ENCODE measurements around the gene GPR161. TPM values are rescaled to one million over a fixed set of nuclear protein-coding genes. Genes with fewer than 3 reads are reported as not detected.

Gene GPR161
- total RNA-seq, 6 experiments from 2014 or later, result 9.3 to 14.5 (median 13.2) TPM

- H3K4me1 Mint-ChIP-seq (ENCODE audit: low read depth), result peaks cover 36% of the 10 kb centered on the region
- DNase-seq, result no peak
- TF ChIP-seq CTCF (IDR thresholded peaks at IDR 0.05), result no peak
- no peaks in the 10 kb centered on the region; the same call in 1 of the 2 replicates for H3K27me3 Mint-ChIP-seq (ENCODE audit: insufficient read depth)
- H3K36me3 Mint-ChIP-seq (ENCODE audit: low read depth), result peaks cover 4% of the 10 kb centered on the region; the same call in 1 of the 2 replicates
- H3K27ac Mint-ChIP-seq, result peak overlapping the region; percentile 93
- no peaks in the 10 kb centered on the region for H3K9me3 Mint-ChIP-seq
- H3K4me3 Mint-ChIP-seq, result peak overlapping the region; percentile 100
These were observed 738 bp upstream of the GPR161 start for GRCh38 chr1:168137515-168137821.

- no peaks in the 10 kb centered on the region for H3K9me3 Mint-ChIP-seq
- TF ChIP-seq CTCF (IDR thresholded peaks at IDR 0.05), result peak; percentile 21; the same call in 1 of the 2 replicates
- no peaks in the 10 kb centered on the region for H3K27me3 Mint-ChIP-seq (ENCODE audit: insufficient read depth)
- peaks cover 36% of the 10 kb centered on the region for H3K4me1 Mint-ChIP-seq (ENCODE audit: low read depth)
- peaks cover 4% of the 10 kb centered on the region; the same call in 1 of the 2 replicates for H3K36me3 Mint-ChIP-seq (ENCODE audit: low read depth)
- peak overlapping the region; percentile 90 for H3K4me3 Mint-ChIP-seq
- peak overlapping the region; percentile 42 for H3K27ac Mint-ChIP-seq
- no peak for DNase-seq
These were observed 615 bp downstream of the GPR161 start for GRCh38 chr1:168135921-168136708.

GRCh38 chr1:168135116-168135920 lies 1.4 kb downstream of the GPR161 start:
- Mint-ChIP-seq H3K9me3 (no peaks in the 10 kb centered on the region), H3K4me3 (peak overlapping the region; percentile 90), H3K36me3 (ENCODE audit: low read depth) (peaks cover 4% of the 10 kb centered on the region; the same call in 1 of the 2 replicates), H3K27ac (peak overlapping the region; percentile 42), H3K27me3 (ENCODE audit: insufficient read depth) (no peaks in the 10 kb centered on the region), H3K4me1 (ENCODE audit: low read depth) (peaks cover 36% of the 10 kb centered on the region)
- no peak for DNase-seq
- no peak for TF ChIP-seq CTCF (IDR thresholded peaks at IDR 0.05)

GRCh38 chr1:168134642-168135041 lies 2.1 kb downstream of the GPR161 start:
- peak overlapping the region; percentile 90; the same call in 1 of the 2 replicates for H3K4me3 Mint-ChIP-seq
- H3K36me3 Mint-ChIP-seq (ENCODE audit: low read depth), result peaks cover 4% of the 10 kb centered on the region; the same call in 1 of the 2 replicates
- no peak overlapping the region for H3K27ac Mint-ChIP-seq
- no peaks in the 10 kb centered on the region for H3K27me3 Mint-ChIP-seq (ENCODE audit: insufficient read depth)
- H3K9me3 Mint-ChIP-seq, result no peaks in the 10 kb centered on the region
- peaks cover 36% of the 10 kb centered on the region for H3K4me1 Mint-ChIP-seq (ENCODE audit: low read depth)
- TF ChIP-seq CTCF (IDR thresholded peaks at IDR 0.05), result no peak
- DNase-seq, result no peak

- Mint-ChIP-seq H3K27ac (no peak overlapping the region), H3K4me3 (no peak overlapping the region), H3K4me1 (ENCODE audit: low read depth) (peaks cover 36% of the 10 kb centered on the region), H3K36me3 (ENCODE audit: low read depth) (peaks cover 4% of the 10 kb centered on the region; the same call in 1 of the 2 replicates), H3K27me3 (ENCODE audit: insufficient read depth) (no peaks in the 10 kb centered on the region), H3K9me3 (no peaks in the 10 kb centered on the region)
- no peak for TF ChIP-seq CTCF (IDR thresholded peaks at IDR 0.05)
- DNase-seq, result no peak
These were observed 2.6 kb downstream of the GPR161 start for GRCh38 chr1:168134132-168134531.

Data from HFFc6 (cell line).